HG02678 (cell line): ENCODE measurements around the gene ASCC2.
A peak's percentile ranks its signal among the peaks of the same experiment; 100 is the strongest.

Experiments
- ATAC-seq: cut with Tn5 transposase; IDR thresholded peaks from one replicate; pipeline ENCODE4 v1.9.1; 2021; ENCODE audit warnings: mild to moderate bottlenecking, moderate library complexity; ENCODE audit not compliant: unreplicated experiment

Gene ASCC2

GRCh38 chr22:29788339-29789279 lies 49.5 kb downstream of the ASCC2 start:
- ATAC-seq, result no peak

DNA sequence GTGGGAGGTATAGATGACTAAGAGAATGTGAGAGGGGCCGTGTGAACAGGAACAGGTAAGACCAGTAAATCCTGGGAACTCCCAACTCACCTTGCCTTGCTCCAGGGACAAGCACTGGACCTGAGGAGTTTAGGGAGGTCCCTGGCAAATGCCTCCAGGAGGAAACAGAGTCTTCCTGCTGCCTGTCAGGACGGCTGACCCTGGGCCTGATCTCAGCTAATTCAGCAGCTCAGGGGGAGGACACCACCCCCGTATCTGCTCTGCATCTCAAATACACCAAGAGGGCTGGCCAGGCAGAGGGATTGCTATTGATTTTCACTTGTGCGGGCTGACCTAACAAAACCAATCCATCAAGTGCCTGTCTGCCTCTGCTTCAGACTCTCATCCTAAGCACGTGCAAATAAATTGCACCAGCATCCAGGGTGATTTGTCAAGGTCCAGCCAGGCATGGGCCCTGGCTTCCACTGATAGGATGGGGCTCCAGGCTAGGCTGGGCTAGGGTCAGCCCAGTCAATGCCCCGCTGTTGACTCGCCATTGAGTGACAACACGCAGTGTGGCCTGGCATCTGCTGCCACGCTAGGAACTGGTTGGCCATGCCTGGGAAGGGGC lies 50.6 kb downstream of the ASCC2 start:
- ATAC-seq, result no peak

- ATAC-seq, result no peak
These were observed 52.0 kb downstream of the ASCC2 start for GRCh38 chr22:29786031-29786430.

DNA sequence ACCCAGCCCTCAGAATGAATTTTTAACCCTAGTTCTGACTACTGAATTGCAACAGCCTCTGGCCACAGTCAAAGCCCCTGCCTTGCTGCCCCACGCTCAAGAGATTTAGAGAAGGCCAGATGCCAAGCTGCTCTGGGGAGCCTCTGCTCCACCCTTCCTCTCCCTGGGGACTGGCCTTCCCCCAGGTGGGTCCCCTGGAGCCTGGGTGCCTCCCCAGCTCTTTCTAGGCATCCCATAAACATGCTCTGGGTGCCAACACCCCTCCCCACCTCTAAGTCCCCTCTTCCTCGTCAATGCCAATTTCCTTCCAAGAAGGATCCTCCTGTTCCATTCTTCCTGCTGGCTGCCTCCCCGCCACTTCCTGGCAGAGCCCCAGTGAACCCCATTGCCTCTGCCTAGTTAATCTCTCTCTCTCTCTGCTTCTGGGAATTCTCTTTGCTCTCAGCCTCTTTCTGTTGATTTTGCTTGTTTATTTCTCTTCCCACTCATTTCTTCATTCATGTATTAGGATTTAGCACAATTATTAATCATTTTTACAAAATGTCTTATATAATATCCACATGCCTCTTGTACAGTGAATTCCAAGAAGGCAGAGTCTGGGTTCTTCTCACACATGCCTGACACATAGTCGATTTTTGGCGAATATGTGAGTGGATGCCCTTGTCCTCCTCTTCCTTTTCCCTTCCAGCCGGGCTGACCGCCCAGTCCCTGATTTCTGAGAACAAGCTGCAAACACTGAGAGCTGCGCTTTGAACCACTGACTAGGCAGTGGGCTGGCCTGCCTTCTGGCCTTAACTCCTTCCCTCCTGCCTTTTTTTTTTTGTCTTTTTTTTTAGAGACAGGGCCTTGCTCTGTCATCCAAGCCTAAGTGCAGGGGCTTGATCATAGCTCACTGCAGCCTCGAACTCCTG lies 53.4 kb downstream of the ASCC2 start:
- ATAC-seq, result no peak

GRCh38 chr22:29782061-29782845 lies 55.8 kb downstream of the ASCC2 start:
- no peak for ATAC-seq

DNA sequence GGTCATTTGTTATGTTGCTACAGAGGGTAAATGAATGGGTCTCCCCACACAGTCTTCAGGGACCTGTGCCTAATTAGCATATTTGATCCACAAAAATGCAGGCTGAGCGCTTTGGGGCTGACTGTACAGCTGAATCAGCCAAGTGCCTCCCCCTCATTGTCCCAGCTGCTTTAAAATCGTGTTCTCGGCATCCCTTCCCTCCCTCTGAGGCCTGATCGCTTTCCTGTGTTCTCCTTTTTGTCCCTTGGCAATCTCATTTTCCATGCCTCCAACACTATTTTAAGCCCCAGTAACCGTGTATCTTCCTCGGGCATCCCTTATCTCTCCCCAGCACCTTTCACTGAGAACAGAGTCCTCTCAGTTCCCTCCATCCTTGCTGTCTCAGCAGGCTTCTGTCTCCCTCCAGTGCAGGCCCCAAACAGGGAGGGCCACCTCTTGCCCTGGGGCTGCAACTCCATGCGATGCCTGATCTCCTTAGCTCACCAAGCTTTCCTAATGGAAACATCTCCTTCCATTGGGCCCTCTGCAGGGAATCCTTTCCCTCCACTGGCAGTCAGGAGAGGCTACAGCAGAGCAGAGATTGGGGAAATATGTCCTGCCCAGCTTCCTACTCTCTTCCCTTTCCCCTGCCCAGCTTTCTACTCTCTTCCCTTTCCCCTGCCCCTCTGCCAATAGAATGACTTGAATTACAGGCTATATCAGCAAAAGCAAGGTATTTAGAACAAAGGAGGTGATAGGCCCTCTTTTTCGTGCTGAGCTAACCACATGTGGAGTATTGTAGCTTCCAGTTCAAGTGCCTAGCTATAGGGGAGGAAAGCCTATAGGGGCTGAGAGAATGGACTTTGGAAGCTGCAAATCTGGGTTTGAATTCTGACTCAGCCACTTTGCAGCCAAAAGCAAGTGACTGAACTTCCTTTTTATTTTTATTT lies 57.1 kb downstream of the ASCC2 start:
- ATAC-seq, result no peak

DNA sequence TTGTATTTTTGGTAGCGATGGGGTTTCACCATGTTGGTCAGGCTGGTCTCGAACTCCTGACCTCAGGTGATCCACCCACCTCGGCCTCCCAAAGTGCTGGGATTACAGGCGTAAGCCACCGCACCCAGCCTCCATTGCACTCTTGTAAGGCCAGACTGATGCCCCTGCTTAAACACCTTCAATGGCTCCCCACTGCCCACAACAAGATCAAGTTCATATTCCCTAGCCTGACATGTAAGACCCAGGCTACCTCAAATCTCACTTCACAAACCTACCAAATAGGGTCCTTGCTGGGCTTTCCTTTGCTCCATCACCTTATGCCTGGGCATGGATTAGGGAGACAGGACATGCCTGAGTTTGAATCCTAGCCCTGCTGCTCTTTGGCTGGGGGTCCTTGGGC lies 57.9 kb downstream of the ASCC2 start:
- no peak for ATAC-seq

DNA sequence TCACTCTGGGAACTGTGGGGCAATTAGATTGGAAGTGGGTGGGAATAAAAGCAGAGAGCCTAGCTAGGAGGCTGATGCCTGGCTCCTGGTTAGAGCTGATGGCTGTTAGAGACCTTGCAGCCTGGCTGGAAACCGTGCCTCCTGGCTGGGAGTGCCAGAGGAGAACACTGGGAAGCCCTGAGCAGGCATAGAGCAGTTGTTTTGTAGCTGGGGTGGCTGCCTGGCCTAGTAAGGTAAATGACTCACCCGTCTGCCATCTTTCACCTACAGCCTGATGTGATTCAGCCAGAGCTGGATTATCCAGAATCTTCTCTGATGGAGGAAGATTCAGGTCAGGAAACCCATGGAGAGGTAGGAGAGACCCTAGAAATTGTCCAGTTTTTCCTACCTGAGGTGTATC lies 64.8 kb downstream of the ASCC2 start:
- ATAC-seq, result no peak

GRCh38 chr22:29772170-29772641 lies 65.9 kb downstream of the ASCC2 start:
- ATAC-seq, result no peak

DNA sequence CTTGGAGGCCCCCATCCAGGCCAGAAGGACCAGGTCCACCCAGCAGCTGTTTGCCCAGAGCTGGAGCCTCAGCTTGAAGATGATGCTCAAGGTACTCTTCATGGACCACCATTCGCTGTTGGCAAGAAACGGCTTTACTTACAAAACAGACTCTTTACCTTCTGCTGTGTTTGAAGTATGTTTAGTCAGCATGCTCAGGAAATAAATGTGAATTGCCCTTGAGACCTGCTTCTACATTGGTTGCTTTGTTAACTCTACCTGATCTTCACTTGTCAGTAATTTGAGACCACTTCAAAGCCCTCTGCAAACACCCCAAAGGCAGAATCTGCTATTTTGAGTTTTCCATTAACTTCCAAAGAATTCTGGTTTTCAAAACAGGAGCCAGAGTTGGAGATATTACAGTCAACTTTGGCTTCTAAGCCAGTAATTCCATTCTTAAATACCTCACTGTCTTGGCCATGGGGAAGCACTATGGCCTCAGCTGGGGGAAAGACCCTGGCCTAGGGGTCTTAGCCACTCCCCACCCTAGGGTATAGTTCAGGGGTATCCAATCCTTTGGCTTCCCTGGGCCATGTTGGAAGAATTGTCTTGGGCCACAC lies 68.3 kb downstream of the ASCC2 start:
- ATAC-seq, result no peak

DNA sequence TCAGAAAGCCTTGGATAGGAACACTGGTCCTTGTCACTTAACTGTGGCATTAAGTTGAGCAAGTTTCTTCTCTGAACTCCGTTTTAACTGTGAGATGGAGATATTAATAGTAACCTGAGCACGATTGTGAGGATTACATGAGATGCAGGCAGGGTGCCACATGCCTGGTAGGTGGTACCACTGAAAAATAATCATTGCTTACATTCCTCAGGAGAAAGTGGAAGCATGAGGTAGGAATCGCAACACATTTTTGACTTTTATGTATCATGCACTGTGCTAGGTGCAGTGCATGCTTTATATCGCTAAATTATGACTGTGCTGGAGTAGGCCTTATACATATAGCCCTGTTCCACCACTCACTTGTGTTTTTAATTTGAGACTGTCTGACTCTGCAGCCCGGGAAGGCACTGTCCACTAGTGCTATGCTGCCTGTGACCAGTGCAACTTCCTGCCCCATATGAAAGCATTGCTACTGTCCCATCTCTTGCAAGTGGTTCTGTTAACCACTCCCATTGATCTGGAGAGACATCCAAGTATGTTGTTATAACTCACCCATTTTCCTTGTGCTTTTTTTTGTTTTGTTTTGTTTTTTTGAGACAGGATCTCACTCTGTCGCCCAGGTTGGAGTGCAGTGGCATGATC lies 69.9 kb downstream of the ASCC2 start:
- no peak for ATAC-seq

DNA sequence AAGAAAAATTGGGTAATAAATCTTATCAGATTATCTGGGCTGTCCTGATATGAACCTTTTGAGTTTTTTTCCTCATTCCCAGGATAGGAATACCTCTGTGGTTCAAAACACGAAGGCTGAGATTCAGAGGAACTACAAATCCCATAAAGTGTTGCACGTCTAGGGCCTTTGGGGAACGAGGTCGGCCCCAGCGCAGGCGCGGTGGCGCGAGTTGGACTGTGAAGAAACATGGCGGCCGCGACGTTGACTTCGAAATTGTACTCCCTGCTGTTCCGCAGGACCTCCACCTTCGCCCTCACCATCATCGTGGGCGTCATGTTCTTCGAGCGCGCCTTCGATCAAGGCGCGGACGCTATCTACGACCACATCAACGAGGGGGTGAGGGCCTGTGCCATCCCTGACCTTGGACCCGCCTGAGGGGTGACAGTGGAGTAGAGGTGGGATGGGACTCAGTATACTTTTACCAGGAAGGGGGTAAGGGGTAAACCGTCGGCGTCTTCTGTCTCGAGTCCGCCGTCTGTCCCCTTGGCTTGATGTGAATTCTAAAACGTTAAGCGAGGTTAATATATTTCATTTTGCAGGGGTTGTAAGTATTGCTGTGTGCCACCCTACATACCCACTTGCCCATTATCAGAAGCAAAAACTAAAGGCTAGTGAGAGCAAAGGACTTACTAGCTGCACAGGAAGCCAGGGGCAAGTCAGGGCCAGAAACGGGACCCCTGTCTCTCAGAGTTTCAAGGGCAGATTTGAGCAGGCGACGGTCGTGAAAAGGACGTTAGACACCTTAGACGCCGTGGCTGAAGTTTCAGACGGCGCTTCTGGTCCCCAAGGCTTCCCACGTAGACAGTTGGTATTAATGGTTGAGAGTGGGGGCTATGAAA lies 70.7 kb downstream of the ASCC2 start, which contains the start of gene UQCR10:
TSS of gene UQCR10 (plus strand) at position 199 of the 881 bp plus-strand sequence. CDS start at position 229, 30 bp downstream.
- peak; percentile 72 for ATAC-seq

DNA sequence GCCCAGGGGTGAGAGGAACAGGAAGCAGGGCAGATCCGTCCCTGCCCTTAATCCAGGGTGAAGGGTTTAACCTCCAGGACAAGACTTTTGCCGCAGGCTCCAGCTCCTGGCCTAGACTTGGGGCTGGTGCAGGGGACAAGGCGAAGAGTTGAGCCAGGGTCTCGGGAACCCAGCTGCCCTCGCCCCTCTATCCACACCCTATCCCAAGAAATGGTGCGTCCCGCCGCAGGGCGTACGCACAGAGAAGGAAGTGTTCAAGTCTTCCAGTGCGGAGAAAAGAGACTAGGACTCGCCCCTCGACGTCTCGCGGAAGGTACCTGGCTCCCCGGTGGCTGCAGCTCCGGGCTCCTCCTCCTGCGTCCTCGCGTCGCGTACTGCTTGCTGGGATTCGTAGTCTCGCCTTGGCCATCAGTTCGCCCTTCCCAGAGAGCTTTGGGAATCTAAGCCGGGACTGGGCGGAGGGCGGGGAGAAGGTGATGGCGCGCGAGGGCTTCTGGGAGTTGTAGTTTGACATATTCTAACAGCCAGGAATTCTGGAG lies 71.4 kb downstream of the ASCC2 start, which contains the start of gene ZMAT5:
TSS of gene ZMAT5 (minus strand) at position 376 of the 539 bp plus-strand sequence. CDS start 18,463 bp downstream, outside the sequence.
- ATAC-seq, result peak; percentile 94

DNA sequence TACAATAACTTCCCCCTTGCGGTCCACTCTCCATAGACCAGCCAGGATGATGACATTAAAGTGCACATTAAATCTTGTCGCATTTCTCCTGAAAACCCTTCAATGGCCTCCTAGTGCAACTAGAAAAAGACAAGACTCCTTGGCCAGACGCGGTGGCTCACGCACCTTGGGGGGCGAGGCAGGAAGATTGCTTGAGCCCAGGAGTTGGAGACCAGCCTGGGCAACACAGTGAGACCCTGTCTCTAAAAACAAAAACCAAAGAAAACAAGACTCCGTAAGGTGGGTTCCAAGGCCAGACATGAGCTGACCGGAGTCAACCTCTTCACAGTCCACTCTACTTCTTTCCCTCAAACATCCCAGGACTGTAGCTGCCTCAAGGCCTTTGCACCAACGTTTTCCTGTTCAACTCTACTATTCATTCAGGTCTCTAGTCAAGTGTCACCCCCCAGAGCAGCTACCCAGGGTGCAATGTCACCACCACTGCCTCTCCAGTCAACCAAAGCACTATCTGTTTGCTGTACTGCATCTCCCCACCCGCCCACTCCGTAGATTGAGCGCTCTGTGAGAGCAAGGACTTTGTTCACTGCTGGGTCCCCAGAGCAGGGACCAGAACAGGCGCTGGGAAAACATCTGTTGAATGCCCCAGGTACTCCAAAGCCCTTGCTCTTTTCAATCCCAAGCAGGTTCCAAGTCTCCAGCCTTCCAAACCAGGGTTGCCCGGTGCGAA lies 72.0 kb downstream of the ASCC2 start:
- no peak for ATAC-seq

DNA sequence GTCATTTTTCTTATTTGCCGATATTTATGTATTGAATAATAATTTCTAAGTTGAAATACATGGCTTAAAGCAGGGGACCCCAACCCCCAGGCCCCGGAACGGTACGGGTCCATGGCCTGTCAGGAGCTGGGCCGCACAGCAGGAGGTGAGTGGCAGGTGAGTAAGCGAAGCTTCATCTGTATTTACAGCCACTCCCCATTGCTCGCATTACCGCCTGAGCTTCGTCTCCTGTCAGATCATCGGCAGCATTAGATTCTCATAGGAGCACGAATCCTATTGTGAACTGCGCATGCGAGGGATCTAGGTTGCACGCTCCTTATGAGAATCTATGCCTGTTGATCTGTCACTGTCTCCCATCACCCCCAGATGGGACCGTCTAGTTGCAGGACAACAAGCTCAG lies 75.8 kb downstream of the ASCC2 start:
- ATAC-seq, result no peak

DNA sequence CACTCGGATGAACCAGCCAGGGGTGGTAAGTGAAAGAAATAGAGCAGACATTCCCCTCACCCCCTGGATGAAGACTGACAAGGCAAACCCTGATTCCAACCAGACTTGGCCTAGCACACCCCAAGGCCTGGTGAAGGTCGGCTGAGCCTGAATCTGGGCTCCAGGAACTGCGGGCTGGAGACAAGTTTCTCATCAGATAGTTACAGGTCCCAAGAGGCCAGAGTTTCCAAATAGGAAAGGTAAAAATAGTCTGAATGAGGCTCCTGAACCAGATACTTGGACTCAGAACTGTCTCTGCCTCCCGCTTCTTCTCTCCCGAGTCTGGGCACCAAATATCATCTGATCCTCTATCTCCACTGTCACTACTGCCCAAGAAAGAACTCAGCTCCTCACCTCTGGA lies 79.1 kb downstream of the ASCC2 start:
- no peak for ATAC-seq
